Body of pancreas (tissue), 4 donors: ENCODE measurements around the gene MED12L. TPM values are rescaled to one million over a fixed set of nuclear protein-coding genes. Genes with fewer than 3 reads are reported as not detected.
A peak's percentile ranks its signal among the peaks of the same experiment; 100 is the strongest.

Experiments used
- ATAC-seq: fragments of 150-250 bp; one replicate; pipeline ENCODE4 v1.9.1; 2016
- DNase-seq, 4 donors: peaks; one replicate each; pipeline ENCODE4 v3.0.0-alpha.2; 2019
- H3K27ac ChIP-seq, 4 donors: fragments of 200-600 bp; sonication (generic); 1 replicate in 3 of 4; 2 replicates in 1 of 4; pipeline versions ENCODE4 v1.5.1 to v1.6.1; 2016 to 2019; ENCODE audit warnings: mild to moderate bottlenecking in 1 of 4, mixed read lengths in 1 of 4, moderate library complexity in 1 of 4
- H3K27me3 ChIP-seq, 2 donors: fragments of 200-600 bp; sonication (generic); one replicate each; pipeline ENCODE4 v1.6.0; 2016; ENCODE audit warnings: mild to moderate bottlenecking in 1 of 2
- H3K36me3 ChIP-seq, 2 donors: fragments of 200-600 bp; sonication (generic); replicated peaks in 1 of 2; 2 replicates each; pipeline ENCODE4 v1.5.1; 2016; ENCODE audit warnings: low read depth in 2 of 2; ENCODE audit not compliant: insufficient read depth in 1 of 2
- H3K4me1 ChIP-seq: fragments of 200-600 bp; sonication (generic); one replicate; pipeline ENCODE4 v1.6.0; 2016
- H3K4me3 ChIP-seq, 2 donors: fragments of 200-600 bp; sonication (generic); 1 replicate in 1 of 2; 2 replicates in 1 of 2; pipeline ENCODE4 v1.5.1; 2016 to 2019
- H3K9me3 ChIP-seq, 3 donors: fragments of 200-600 bp; sonication (generic); 1 replicate in 2 of 3; 2 replicates in 1 of 3; pipeline ENCODE4 v1.5.1; 2016
- CTCF ChIP-seq, 7 experiments: fragments of 450-650 bp in 4 of 7; fragments of 200-600 bp in 3 of 7; sonication (generic) in 3 of 7; IDR thresholded peaks; one replicate each; pipeline ENCODE4 v1.5.1; 2016 to 2019; ENCODE audit warnings: antibody characterized with exemption in 7 of 7
- POLR2A ChIP-seq, 3 donors: fragments of 450-650 bp; IDR thresholded peaks; one replicate each; pipeline ENCODE4 v1.6.1; 2016; ENCODE audit warnings: antibody characterized with exemption in 3 of 3, mild to moderate bottlenecking in 2 of 3
- WGBS, 2 donors: methylation state at CpG; one replicate each; pipeline ENCODE4 v1.1.5; 2017; 5-methylcytosine and 5-hydroxymethylcytosine counted together
- intact Hi-C: fragments of 100-400 bp; cut with DNase I; formaldehyde crosslinking; loops from one replicate; pipeline ENCODE4 v1.15.1; 2023
- total RNA-seq, 2 donors: library from RNA; depleted of rRNA; stranded (reverse); fragments of >200 nt; gene quantifications; one replicate each; pipeline ENCODE4 v1.1.0, GENCODE V29; 2016

Gene MED12L
- total RNA-seq, 2 donors from 2014 or later: 0.33 to 0.78 TPM

DNA sequence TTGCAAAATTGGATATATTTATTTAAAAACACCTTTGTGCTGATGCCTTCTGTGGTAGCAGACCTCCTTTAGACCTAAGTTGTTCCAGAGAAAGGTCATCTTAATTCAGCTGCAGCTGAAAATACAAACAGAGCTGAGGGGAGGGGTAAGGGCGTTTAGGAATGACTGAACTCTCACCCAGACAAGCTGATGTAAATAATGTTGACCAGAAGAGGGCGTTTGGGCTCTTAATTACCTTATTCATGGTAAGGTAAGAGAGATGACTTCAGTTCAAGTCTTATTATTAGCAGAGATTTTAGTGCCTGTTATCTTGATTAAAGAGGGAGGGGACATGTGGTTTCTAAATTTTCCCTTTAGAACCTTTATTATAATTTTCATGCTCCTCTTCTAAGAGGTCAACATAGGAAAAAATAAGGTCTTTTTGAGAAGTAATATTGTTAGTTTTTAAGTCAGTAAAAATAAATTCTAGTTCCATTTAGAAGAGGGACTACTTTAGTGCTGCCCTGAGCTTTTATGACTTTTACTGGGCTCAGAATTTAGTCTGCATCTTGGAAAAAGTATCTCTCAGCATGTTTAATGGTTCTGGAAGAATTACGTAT is 71.3 kb downstream of the MED12L start:
- TF ChIP-seq CTCF (IDR thresholded peaks at IDR 0.05): peak in 6 of 7 experiments; percentile 27 to 48 (median 43)
- no peak for TF ChIP-seq POLR2A (IDR thresholded peaks at IDR 0.05)
- H3K36me3 ChIP-seq: no peaks in the 10 kb centered on the region
- peak in 2 of 4 donors; percentile 15 to 35 for DNase-seq
- H3K27me3 ChIP-seq: no peaks in the 10 kb centered on the region
- no peak overlapping the region for H3K27ac ChIP-seq
- intact Hi-C loops: no loop called here
- ATAC-seq: no peak
- no peak overlapping the region for H3K4me3 ChIP-seq
- H3K4me1 ChIP-seq: no peaks in the 10 kb centered on the region
- no peaks in the 10 kb centered on the region for H3K9me3 ChIP-seq
- WGBS, 2 donors: 32 to 33% methylated on average over 3 of the region's 3 CpGs

- intact Hi-C loops: no loop called here
- 78 to 82% methylated on average over 10 of the region's 10 CpGs for WGBS, 2 donors
These were observed 74.3 kb downstream of the MED12L start for GRCh38 chr3:151159806-151160205.

DNA sequence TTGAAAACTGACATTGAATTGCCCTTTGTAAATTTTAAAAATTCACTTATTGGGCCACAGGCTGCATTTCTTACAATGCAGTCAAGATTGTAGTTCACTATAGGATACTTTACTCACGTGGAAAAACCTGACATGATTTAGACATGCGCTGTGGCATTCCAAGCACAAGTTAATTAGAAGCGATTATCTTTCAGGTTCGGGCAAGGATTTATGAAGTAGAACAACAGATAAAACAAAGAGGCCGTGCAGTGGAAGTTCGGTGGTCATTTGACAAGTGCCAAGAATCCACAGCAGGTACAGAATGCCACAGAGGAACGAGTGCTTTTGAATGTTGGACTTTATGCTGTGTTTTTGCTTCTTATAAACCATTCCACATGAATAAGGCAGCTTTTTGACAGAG is 79.8 kb downstream of the MED12L start:
- WGBS, 2 donors: 71 to 72% methylated on average over 7 of the region's 7 CpGs

More at GRCh38 chr3:151159806-151160205, 74.3 kb downstream of the MED12L start:
- H3K4me1 ChIP-seq: no peaks in the 10 kb centered on the region
- TF ChIP-seq POLR2A (IDR thresholded peaks at IDR 0.05) (no peak), CTCF (IDR thresholded peaks at IDR 0.05) (no peak)
- DNase-seq: no peak
- no peaks in the 10 kb centered on the region for H3K9me3 ChIP-seq
- no peak overlapping the region for H3K27ac ChIP-seq
- H3K4me3 ChIP-seq: no peak overlapping the region
- H3K36me3 ChIP-seq: no peaks in the 10 kb centered on the region
- no peak for ATAC-seq
- H3K27me3 ChIP-seq: no peaks in the 10 kb centered on the region

DNA sequence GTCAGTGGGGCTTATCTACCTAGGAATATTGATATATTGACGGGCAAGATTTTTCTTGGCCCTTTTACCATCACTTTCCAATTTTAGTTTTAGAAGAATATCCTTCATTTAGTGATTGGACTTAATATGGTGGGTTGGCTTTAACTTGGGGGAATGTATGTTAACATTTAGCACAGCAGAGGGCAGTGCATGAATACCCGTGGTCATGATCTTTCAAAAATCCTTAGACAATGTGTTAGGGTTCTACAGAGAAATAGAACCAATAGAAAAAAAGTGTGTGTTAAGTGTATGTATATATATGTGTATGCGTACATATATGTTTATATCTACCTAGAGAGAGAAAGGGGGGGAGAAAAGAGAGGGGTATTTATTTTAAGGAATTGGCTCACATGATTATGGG is 80.7 kb downstream of the MED12L start:
- no peak for ATAC-seq
- Histone ChIP-seq H3K36me3 (no peaks in the 10 kb centered on the region), H3K27ac (no peak overlapping the region), H3K4me3 (no peak overlapping the region), H3K27me3 (no peaks in the 10 kb centered on the region), H3K4me1 (no peaks in the 10 kb centered on the region), H3K9me3 (no peaks in the 10 kb centered on the region)
- TF ChIP-seq CTCF (IDR thresholded peaks at IDR 0.05): no peak
- no peak for TF ChIP-seq POLR2A (IDR thresholded peaks at IDR 0.05)
- DNase-seq: no peak
- intact Hi-C loops: loop anchor here (5.0 kb wide), 1 partner anchor 116 kb away; no protein-coding TSS in a partner anchor
- 57 to 67% methylated on average over 3 of the region's 3 CpGs for WGBS, 2 donors

More for the DNA sequence above, 79.8 kb downstream of the MED12L start:
- H3K27me3 ChIP-seq: no peaks in the 10 kb centered on the region
- intact Hi-C loops: loop anchor here (5.0 kb wide), 1 partner anchor 117 kb away; no protein-coding TSS in a partner anchor
- no peaks in the 10 kb centered on the region for H3K9me3 ChIP-seq
- no peak overlapping the region for H3K27ac ChIP-seq
- ATAC-seq (no peak), DNase-seq (no peak)
- no peaks in the 10 kb centered on the region for H3K36me3 ChIP-seq
- no peak for TF ChIP-seq POLR2A (IDR thresholded peaks at IDR 0.05)
- no peak for TF ChIP-seq CTCF (IDR thresholded peaks at IDR 0.05)
- no peak overlapping the region for H3K4me3 ChIP-seq
- H3K4me1 ChIP-seq: no peaks in the 10 kb centered on the region
